Activated T-helper 1 cell treated with anti-CD3 and anti-CD28 coated beads, Interleukin-12 subunit alpha, Interleukin-12 subunit beta, Interleukin-2, Interleukin-4 antibody, amounts not matched to agents 30 ng/mL and 10 ng/mL and 1 ng/mL, durations not matched to agents 14 hours and 24 hours and 36 hours (primary cell): ENCODE measurements around the gene CAPN1. TPM values are rescaled to one million over a fixed set of nuclear protein-coding genes. Genes with fewer than 3 reads are reported as not detected.
"Not testable (repeated sequence)": the region's sequence is repeated elsewhere in the genome, so short reads cannot be mapped to it uniquely, and the experiment has no call there.

Source experiments
- DNase-seq: peaks from one replicate; pipeline ENCODE4 v3.0.0; 2021; ENCODE audit warnings: low spot score
- H3K27ac Mint-ChIP-seq: one replicate; pipeline ENCODE4 v1.8.0; 2021; ENCODE audit warnings: mild to moderate bottlenecking, mixed read lengths
- H3K27me3 Mint-ChIP-seq: one replicate; pipeline ENCODE4 v1.8.0; 2022; ENCODE audit warnings: mild to moderate bottlenecking, moderate library complexity, mixed read lengths; ENCODE audit not compliant: insufficient read depth
- H3K36me3 Mint-ChIP-seq: one replicate; pipeline ENCODE4 v1.8.0; 2021; ENCODE audit warnings: low read depth, mixed read lengths
- H3K4me1 Mint-ChIP-seq: one replicate; pipeline ENCODE4 v1.8.0; 2021; ENCODE audit warnings: low read depth, mixed read lengths
- H3K4me3 Mint-ChIP-seq: one replicate; pipeline ENCODE4 v1.8.0; 2021; ENCODE audit warnings: mild to moderate bottlenecking, moderate library complexity, mixed read lengths
- H3K9me3 Mint-ChIP-seq: one replicate; pipeline ENCODE4 v1.8.0; 2021; ENCODE audit warnings: mixed read lengths
- intact Hi-C: fragments of 100-400 bp; cut with micrococcal nuclease; formaldehyde crosslinking; loops from one replicate; pipeline ENCODE4 v1.15.1; 2024
- total RNA-seq: library from RNA; stranded (reverse); gene quantifications from 2 replicates; pipeline ENCODE4 v1.2.3, GENCODE V29; 2022

CAPN1 gene
- total RNA-seq, 1 donor from 2014 or later = 93.5 TPM

DNA sequence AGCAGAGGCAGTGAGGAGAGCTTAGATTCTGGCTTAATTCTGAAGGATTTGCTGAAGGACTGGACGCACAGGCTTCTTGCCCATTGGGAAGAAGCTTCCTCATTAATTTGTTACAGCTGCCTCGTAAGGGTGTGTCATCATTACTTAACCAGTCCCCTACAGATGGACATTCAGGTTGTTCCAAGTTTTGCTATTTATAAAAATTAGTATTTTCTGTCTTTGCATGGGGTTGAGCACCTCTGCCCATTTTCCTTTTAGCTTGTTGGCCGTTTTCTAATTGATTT lies 38.1 kb downstream of the CAPN1 start:
- H3K4me3 Mint-ChIP-seq = no peak overlapping the region
- intact Hi-C loops = loop anchor here (10.0 kb wide), 1 partner anchor 295 kb away; no protein-coding TSS in a partner anchor
- H3K9me3 Mint-ChIP-seq = peaks cover 5% of the 10 kb centered on the region
- DNase-seq = no peak
- peaks cover 5% of the 10 kb centered on the region for H3K36me3 Mint-ChIP-seq
- H3K27me3 Mint-ChIP-seq = peaks cover 6% of the 10 kb centered on the region
- no peak overlapping the region for H3K27ac Mint-ChIP-seq
- peaks cover 13% of the 10 kb centered on the region for H3K4me1 Mint-ChIP-seq

DNA sequence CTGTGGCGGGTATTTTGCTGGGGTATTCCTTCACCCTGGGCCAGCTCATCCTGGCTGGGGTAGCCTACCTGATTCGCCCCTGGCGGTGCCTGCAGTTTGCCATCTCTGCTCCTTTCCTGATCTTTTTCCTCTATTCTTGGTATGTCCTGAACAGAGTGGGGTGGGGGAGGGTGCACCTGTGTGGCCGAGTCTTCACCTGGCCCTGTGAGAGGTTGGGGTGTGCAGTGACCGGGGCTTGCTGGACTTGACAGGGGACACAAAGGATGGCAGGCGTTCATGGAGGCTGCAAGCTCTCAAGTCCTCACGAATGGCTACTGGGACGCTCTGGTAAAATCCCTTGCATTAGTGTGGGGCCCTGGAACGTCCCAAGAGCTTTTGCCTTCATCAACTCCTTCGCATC lies 39.3 kb downstream of the CAPN1 start:
- Mint-ChIP-seq H3K4me1 (peaks cover 14% of the 10 kb centered on the region), H3K9me3 (no peaks in the 10 kb centered on the region), H3K4me3 (no peak overlapping the region), H3K27me3 (peaks cover 10% of the 10 kb centered on the region), H3K27ac (no peak overlapping the region), H3K36me3 (no peaks in the 10 kb centered on the region)
- intact Hi-C loops = loop anchor here (10.0 kb wide), 1 partner anchor 294 kb away; no protein-coding TSS in a partner anchor
- DNase-seq = no peak

DNA sequence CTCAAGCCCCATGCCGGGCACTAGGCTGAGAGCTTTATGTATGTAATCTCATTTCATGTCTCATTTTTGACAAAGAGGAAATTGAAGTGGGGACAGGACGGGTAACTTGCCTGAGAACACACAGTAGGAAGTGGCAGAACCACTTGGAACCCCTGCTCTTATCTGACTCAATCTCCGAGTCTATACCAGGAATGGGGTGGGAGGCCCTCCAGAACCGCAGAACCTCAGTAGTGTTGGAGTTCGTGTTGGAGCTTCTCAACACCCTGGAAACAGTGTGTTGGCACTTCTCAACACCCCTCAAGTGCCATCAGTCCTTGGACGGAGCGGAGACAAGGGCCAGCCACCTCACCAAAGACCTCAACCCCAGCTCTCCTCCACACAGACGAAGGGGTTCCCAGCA lies 41.3 kb downstream of the CAPN1 start:
- no peak for DNase-seq
- no peak overlapping the region for H3K4me3 Mint-ChIP-seq
- H3K27ac Mint-ChIP-seq = no peak overlapping the region
- peaks cover 23% of the 10 kb centered on the region for H3K27me3 Mint-ChIP-seq
- H3K9me3 Mint-ChIP-seq = no peaks in the 10 kb centered on the region
- H3K36me3 Mint-ChIP-seq = no peaks in the 10 kb centered on the region
- intact Hi-C loops = loop anchor here (10.0 kb wide), 1 partner anchor 292 kb away; no protein-coding TSS in a partner anchor
- peaks cover 16% of the 10 kb centered on the region for H3K4me1 Mint-ChIP-seq

DNA sequence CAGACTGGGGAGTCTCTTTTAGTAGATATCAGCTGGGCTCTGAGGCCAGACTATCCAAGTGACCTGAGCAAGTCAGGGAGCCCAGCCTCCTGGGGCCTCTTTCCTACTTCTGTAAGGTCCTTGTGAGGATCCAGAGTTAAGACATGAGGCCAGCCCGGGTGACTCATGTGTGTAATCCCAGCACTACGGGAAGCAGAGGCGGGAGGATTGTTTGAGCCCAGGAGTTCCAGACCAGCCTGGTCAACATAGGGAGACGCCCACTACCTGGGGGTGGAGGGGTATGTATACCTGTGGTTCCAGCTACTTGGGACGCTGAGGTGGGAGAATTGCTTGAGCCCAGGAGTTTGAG lies 43.2 kb downstream of the CAPN1 start:
- no peak for DNase-seq
- peaks cover 26% of the 10 kb centered on the region for H3K27me3 Mint-ChIP-seq
- intact Hi-C loops = loop anchor here (1.0 to 10.0 kb wide), 3 partner anchors 90 to 290 kb away; no protein-coding TSS in a partner anchor
- H3K4me3 Mint-ChIP-seq = peak overlapping the region; percentile 79
- no peak overlapping the region for H3K27ac Mint-ChIP-seq
- H3K36me3 Mint-ChIP-seq = no peaks in the 10 kb centered on the region
- no peaks in the 10 kb centered on the region for H3K9me3 Mint-ChIP-seq
- peaks cover 9% of the 10 kb centered on the region for H3K4me1 Mint-ChIP-seq

DNA sequence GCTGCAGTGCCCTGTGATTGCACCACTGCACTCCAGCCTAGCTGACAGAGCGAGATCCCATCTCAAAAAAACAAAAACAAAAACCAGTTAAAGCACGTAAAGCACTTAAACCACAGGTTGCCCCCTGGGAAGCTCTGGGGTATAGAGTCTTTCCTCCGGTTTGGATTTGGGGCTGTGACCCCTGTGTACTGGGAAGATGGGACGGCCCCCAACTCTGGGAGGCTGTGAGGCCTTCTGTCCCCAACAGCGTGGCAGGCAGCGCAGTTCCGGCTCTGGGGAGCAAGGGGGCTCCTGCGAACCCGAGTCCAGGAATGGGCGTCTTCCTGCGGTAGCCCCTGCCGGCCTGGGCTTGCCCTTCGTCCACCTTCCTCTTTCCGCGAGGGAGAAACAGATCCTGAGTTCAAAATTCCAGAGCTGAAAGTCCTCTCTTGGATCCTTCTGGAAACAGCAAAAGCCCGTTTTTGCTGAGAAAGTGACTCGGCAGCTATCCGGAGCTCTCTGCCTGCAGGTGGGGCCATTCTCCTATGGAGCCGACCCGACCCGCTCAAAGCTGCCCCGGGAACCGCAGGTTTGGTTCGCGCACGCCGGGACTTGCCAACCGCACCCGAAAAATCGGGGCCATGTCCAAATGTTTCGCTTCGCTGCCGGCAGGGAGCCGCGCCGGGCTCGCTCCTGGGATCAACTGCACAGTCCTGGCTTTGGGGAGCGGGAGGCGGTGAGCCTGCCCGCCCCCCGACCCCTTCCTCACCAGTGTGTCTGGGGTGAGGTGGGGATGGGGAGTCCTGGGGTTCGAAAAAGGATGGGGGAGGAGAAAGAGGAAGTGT lies 43.8 kb downstream of the CAPN1 start:
- Mint-ChIP-seq H3K4me1 (peaks cover 9% of the 10 kb centered on the region), H3K4me3 (peak overlapping the region; percentile 79), H3K9me3 (no peaks in the 10 kb centered on the region), H3K27me3 (peaks cover 26% of the 10 kb centered on the region), H3K36me3 (no peaks in the 10 kb centered on the region), H3K27ac (no peak overlapping the region)
- intact Hi-C loops = loop anchor here (1.0 to 10.0 kb wide), 4 partner anchors 25 to 289 kb away; no protein-coding TSS in a partner anchor
- DNase-seq = peak; percentile 34

DNA sequence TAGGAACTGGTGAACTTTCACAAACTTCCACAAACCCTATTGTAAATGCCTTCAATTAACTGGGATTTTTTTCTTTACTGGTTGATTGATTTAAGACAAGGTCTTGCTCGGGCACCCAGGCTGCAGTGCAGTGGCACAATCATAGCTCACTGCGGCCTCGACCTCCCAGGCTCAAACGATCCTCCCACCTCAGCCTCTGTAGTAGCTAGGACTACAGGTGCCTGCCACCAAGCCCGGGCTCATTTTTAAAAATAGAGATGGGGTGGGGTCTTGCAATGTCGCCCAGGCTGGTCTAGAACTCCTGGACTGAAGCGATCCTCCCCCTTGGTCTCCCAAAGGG lies 44.3 kb downstream of the CAPN1 start:
- H3K27me3 Mint-ChIP-seq = peaks cover 23% of the 10 kb centered on the region
- peaks cover 9% of the 10 kb centered on the region for H3K4me1 Mint-ChIP-seq
- intact Hi-C loops = loop anchor here (2.0 to 10.0 kb wide), 2 partner anchors 25 to 289 kb away; no protein-coding TSS in a partner anchor
- H3K9me3 Mint-ChIP-seq = no peaks in the 10 kb centered on the region
- H3K36me3 Mint-ChIP-seq = no peaks in the 10 kb centered on the region
- DNase-seq = no peak
- H3K4me3 Mint-ChIP-seq = peak overlapping the region; percentile 79
- no peak overlapping the region for H3K27ac Mint-ChIP-seq

DNA sequence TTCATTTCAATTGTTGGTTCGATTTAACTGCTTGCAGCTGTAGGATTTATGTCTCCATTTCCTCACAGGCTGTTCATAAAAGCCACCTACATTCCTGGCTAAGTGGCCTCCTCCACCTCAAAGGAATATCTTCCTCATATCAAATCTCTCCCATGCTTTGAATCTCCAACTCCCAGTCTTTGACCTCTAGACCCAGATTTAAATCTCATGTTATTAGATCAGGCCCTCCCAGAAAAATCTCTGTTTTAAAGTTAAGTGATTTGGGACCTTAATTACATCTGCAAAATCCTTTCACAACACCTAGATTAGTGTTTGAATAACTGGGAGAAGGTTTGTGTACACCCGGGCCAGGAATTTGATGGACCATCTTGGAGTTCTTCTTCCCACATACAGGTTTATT lies 46.2 kb downstream of the CAPN1 start:
- H3K9me3 Mint-ChIP-seq = no peaks in the 10 kb centered on the region
- peaks cover 9% of the 10 kb centered on the region for H3K4me1 Mint-ChIP-seq
- intact Hi-C loops = loop anchor here (2.0 to 10.0 kb wide), 2 partner anchors 23 to 287 kb away; no protein-coding TSS in a partner anchor
- peaks cover 23% of the 10 kb centered on the region for H3K27me3 Mint-ChIP-seq
- no peak for DNase-seq
- H3K4me3 Mint-ChIP-seq = no peak overlapping the region
- H3K36me3 Mint-ChIP-seq = no peaks in the 10 kb centered on the region
- no peak overlapping the region for H3K27ac Mint-ChIP-seq

DNA sequence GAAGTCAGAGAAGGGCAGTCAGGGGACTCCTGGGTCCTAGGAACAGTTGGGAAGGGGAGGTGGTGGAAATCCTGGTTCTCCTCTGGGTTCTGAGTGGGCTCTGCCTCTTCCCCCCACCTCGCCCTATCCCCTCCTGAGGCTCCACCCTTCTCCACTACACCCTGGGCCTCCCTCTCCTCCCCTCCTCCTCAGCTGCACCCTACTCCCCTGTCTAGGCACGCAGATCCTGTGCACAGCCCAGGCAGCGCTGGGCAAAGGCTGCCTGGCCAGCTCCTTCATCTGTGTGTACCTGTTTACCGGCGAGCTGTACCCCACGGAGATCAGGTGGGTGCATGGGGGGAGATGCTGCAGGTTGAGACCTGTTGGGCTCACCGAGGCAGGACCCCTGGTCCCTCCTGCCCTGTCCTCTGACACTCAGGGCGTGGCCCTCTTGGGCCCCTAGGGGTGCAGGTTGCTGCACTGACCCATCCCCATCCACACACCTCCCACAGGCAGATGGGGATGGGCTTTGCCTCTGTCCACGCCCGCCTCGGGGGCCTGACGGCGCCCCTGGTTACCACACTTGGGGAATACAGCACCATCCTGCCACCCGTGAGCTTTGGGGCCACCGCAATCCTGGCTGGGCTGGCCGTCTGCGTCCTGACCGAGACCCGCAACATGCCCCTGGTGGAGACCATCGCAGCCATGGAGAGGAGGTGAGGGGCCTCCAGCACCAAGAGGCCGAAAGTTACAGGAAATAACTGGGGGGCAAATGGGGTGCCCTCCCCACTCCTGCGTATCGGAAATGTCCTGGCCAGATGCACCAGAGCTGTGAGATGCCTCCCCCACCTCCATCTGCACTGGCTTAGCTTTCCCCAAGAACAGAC lies 54.7 kb downstream of the CAPN1 start:
- Mint-ChIP-seq H3K4me1 (no peaks in the 10 kb centered on the region), H3K27me3 (no peaks in the 10 kb centered on the region), H3K4me3 (no peak overlapping the region), H3K36me3 (no peaks in the 10 kb centered on the region), H3K27ac (no peak overlapping the region), H3K9me3 (no peaks in the 10 kb centered on the region)
- intact Hi-C loops = no loop called here
- no peak for DNase-seq

DNA sequence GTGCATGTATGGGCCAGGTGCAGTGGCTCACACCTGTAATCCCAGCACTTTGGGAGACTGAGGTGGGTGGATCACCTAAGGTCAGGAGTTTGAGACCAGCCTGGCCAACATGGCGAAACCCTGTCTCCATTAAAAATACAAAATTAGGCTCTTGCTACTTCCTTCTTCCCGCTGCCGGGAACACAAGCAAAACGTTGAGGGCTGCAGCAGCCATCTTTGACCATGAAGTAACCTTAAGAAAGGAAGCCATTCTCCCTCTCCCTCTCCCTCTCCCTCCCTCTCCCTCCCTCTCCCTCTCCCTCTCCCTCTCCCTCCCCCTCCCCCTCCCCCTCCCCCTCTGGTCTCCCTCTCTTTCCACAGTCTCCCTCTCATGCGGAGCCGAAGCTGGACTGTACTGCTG lies 56.6 kb downstream of the CAPN1 start:
- H3K4me1 Mint-ChIP-seq, DNase-seq, H3K27me3 Mint-ChIP-seq, H3K36me3 Mint-ChIP-seq, intact Hi-C loops, H3K4me3 Mint-ChIP-seq, H3K27ac Mint-ChIP-seq: not testable (repeated sequence)
- peaks cover 15% of the 10 kb centered on the region for H3K9me3 Mint-ChIP-seq

DNA sequence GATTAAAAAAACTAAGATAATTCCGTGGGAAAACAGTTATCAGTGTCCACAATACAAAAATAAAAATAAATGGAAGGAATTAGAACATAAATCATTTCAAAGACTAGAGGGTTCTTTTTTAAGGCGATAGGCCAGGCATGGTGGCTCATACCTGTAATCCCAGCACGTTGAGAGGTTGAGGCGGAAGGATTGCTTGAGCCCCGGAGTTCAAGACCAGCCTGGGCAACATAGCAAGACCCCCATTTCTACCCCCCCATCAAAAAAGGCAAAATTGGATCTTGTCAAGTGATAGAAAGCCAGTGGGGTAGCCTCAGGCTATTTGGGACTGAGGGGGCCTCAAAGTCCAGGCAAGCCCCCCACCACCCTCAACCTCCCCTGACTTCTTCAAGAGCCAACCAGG lies 59.4 kb downstream of the CAPN1 start:
- Mint-ChIP-seq H3K9me3 (peaks cover 15% of the 10 kb centered on the region), H3K4me1 (no peaks in the 10 kb centered on the region), H3K27ac (no peak overlapping the region), H3K36me3 (peaks cover 2% of the 10 kb centered on the region), H3K27me3 (no peaks in the 10 kb centered on the region), H3K4me3 (no peak overlapping the region)
- no peak for DNase-seq
- intact Hi-C loops = no loop called here

DNA sequence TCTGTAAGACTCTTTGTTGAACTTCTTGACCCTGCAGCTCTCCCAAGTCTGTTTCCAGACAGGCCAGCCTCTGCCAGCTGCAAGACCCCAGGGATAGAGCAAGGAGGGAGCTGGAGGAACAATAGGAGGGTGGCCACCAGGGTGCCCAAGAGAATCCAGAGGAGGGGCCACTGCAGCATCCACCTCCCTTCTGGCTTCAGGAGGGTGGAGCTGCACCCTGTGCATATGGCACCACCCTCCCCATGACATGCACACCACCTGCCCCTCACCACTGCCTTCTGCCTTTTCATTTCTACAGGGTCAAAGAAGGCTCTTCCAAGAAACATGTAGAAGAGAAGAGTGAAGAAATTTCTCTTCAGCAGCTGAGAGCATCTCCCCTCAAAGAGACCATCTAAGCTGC lies 60.0 kb downstream of the CAPN1 start:
- Mint-ChIP-seq H3K9me3 (peaks cover 15% of the 10 kb centered on the region), H3K27me3 (no peaks in the 10 kb centered on the region), H3K4me1 (no peaks in the 10 kb centered on the region), H3K27ac (no peak overlapping the region), H3K4me3 (no peak overlapping the region), H3K36me3 (peaks cover 2% of the 10 kb centered on the region)
- intact Hi-C loops = no loop called here
- DNase-seq = no peak

DNA sequence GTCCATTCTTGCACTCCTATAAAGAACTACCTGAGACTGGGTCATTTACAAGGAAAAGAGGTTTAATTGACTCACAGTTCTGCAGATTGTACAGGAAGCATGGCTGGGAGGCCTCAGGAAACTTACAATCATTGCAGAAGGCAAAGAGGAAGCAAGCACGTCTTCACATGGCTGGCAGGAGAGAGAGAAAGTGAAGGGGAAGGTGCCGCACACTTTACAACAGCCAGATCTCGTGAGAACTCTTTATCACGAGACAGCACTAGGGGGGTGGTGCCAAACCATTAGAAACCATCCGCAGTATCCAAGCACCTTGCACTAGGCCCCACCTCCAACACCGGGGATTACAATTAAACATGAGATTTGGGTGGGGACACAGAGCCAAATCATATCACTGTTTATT lies 60.7 kb downstream of the CAPN1 start:
- intact Hi-C loops = no loop called here
- peaks cover 2% of the 10 kb centered on the region for H3K36me3 Mint-ChIP-seq
- H3K27ac Mint-ChIP-seq = no peak overlapping the region
- H3K4me1 Mint-ChIP-seq = no peaks in the 10 kb centered on the region
- H3K4me3 Mint-ChIP-seq = no peak overlapping the region
- H3K27me3 Mint-ChIP-seq = peaks cover 3% of the 10 kb centered on the region
- H3K9me3 Mint-ChIP-seq = peaks cover 15% of the 10 kb centered on the region
- DNase-seq = no peak

DNA sequence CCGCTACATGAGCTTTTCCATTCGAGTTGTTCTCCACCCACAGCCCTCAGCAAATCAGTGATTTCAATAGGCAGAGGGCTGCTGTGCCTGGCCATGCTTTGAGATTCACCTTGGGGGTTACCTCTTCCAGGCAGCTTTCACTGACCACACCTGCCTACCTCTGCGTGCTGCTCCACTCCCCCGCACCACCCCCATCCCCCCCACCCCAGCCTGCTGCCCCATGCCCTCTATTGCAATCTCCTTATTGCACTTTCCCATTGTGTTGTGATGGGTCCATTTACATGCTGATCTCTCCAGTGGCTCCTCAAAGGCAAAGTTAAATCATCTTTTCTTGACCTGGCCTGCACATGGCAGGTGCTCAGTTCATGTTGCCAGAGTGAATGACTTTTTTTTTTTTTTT lies 62.1 kb downstream of the CAPN1 start:
- no peak for DNase-seq
- Mint-ChIP-seq H3K9me3 (peaks cover 15% of the 10 kb centered on the region), H3K4me1 (no peaks in the 10 kb centered on the region), H3K4me3 (no peak overlapping the region), H3K27ac (no peak overlapping the region), H3K27me3 (peaks cover 4% of the 10 kb centered on the region), H3K36me3 (peaks cover 2% of the 10 kb centered on the region)
- intact Hi-C loops = no loop called here
